Neural cell (in vitro differentiated cells): ENCODE data around the gene URI1. TPM values are rescaled to one million over a fixed set of nuclear protein-coding genes. Genes with fewer than 3 reads are reported as not detected.

ENCODE experiments used
- H2AFZ ChIP-seq: fragments of 200-600, 300-800 bp; sonication (generic), shearing (Covaris generic); 2 replicates; pipeline ENCODE4 v1.6.0; 2014; ENCODE audit warnings: low read depth, mild to moderate bottlenecking, antibody characterized with exemption, low read length, moderate library complexity
- H3F3A ChIP-seq: fragments of 200-600 bp; shearing (Covaris generic); 2 replicates; pipeline ENCODE4 v1.6.1; 2016; ENCODE audit warnings: mild to moderate bottlenecking, moderate library complexity, mixed read lengths, antibody characterized with exemption, low read length; ENCODE audit not compliant: insufficient read depth, poor library complexity, severe bottlenecking
- H3K27ac ChIP-seq: fragments of 200-600, 300-800 bp; sonication (generic), shearing (Covaris generic); 2 replicates; pipeline ENCODE4 v1.5.1; 2014; ENCODE audit warnings: mild to moderate bottlenecking, low read length, moderate library complexity
- H3K27me3 ChIP-seq: fragments of 300-800, 200-600 bp; sonication (generic), shearing (Covaris generic); 2 replicates; pipeline ENCODE4 v1.6.0; 2014; ENCODE audit warnings: mild to moderate bottlenecking, low read depth, low read length, moderate library complexity; ENCODE audit not compliant: insufficient read depth
- H3K36me3 ChIP-seq: fragments of 300-800, 200-600 bp; sonication (generic), shearing (Covaris generic); 2 replicates; pipeline ENCODE4 v1.5.1; 2014; ENCODE audit warnings: mild to moderate bottlenecking, antibody characterized with exemption, low read length, moderate library complexity; ENCODE audit not compliant: insufficient read depth
- H3K4me2 ChIP-seq: fragments of 300-800, 200-600 bp; sonication (generic), shearing (Covaris generic); 2 replicates; pipeline ENCODE4 v1.6.0; 2014; ENCODE audit warnings: mild to moderate bottlenecking, low read length
- H3K4me3 ChIP-seq: fragments of 300-800, 200-600 bp; sonication (generic), shearing (Covaris generic); 2 replicates; pipeline ENCODE4 v1.5.1; 2014; ENCODE audit warnings: mild to moderate bottlenecking, low read length, moderate library complexity
- H3K79me2 ChIP-seq: fragments of 200-600 bp; shearing (Covaris generic); replicated peaks from 2 replicates; pipeline ENCODE4 v1.6.0; 2014; ENCODE audit warnings: mild to moderate bottlenecking, low read length, moderate library complexity; ENCODE audit not compliant: insufficient read depth
- H3K9ac ChIP-seq: fragments of 300-800, 200-600 bp; sonication (generic), shearing (Covaris generic); 2 replicates; pipeline ENCODE4 v1.6.1; 2016; ENCODE audit warnings: mild to moderate bottlenecking, low read length, mixed read lengths
- H3K9me2 ChIP-seq: fragments of 200-600 bp; shearing (Covaris generic); 2 replicates; pipeline ENCODE4 v1.6.1; 2016; ENCODE audit warnings: mild to moderate bottlenecking, low read length, mixed read lengths; ENCODE audit not compliant: insufficient read depth
- H3K9me3 ChIP-seq: fragments of 200-600, 300-800 bp; sonication (generic), shearing (Covaris generic); 2 replicates; pipeline ENCODE4 v1.6.1; 2016; ENCODE audit warnings: mild to moderate bottlenecking, mixed run types, low read length, moderate library complexity, mixed read lengths
- H4K20me1 ChIP-seq: fragments of 200-600 bp; shearing (Covaris generic); 2 replicates; pipeline ENCODE4 v1.6.1; 2016; ENCODE audit warnings: mild to moderate bottlenecking, mixed run types; ENCODE audit not compliant: insufficient read depth
- EP300 ChIP-seq: fragments of 450-650 bp; conservative IDR thresholded peaks from 2 replicates; pipeline ENCODE4 v1.6.1; 2014; ENCODE audit warnings: antibody characterized with exemption, mild to moderate bottlenecking, moderate library complexity; ENCODE audit not compliant: poor library complexity, severe bottlenecking
- EZH2 ChIP-seq: fragments of 200-600, 300-800 bp; shearing (Covaris generic), sonication (generic); IDR thresholded peaks from 2 replicates; pipeline ENCODE4 v1.6.1; 2014; ENCODE audit warnings: antibody characterized with exemption, low read length, borderline replicate concordance, mild to moderate bottlenecking; ENCODE audit not compliant: insufficient read depth, poor library complexity, severe bottlenecking
- MXI1 ChIP-seq: fragments of 450-650 bp; conservative IDR thresholded peaks from 2 replicates; pipeline ENCODE4 v1.6.1; 2014; ENCODE audit warnings: antibody characterized with exemption, mild to moderate bottlenecking; ENCODE audit not compliant: poor library complexity, severe bottlenecking
- POLR2AphosphoS5 ChIP-seq: IDR thresholded peaks from 2 replicates; pipeline ENCODE4 v1.6.1; 2012
- RAD21 ChIP-seq: fragments of 450-650 bp; conservative IDR thresholded peaks from 2 replicates; pipeline ENCODE4 v1.6.1; 2014; ENCODE audit warnings: antibody characterized with exemption, mild to moderate bottlenecking, moderate library complexity
- SMC3 ChIP-seq: fragments of 450-650 bp; conservative IDR thresholded peaks from 2 replicates; pipeline ENCODE4 v1.6.1; 2014; ENCODE audit warnings: antibody characterized with exemption, mild to moderate bottlenecking, moderate library complexity; ENCODE audit not compliant: poor library complexity
- TAF1 ChIP-seq: IDR thresholded peaks from 2 replicates; pipeline ENCODE4 v1.6.1; 2012; ENCODE audit warnings: low read depth
- polyA plus RNA-seq: library from polyadenylated mRNA; depleted of rRNA; stranded (reverse); fragments of >200 nt; gene quantifications from 2 replicates; pipeline ENCODE4 v1.2.3, GENCODE V29; 2014
- TF ChIP-seq, protein P1 (sequence below): IDR thresholded peaks from 2 replicates; pipeline ENCODE4 v1.6.1; 2012; ENCODE audit warnings: borderline replicate concordance
- TF ChIP-seq, protein P2 (sequence below): fragments of 450-650 bp; IDR thresholded peaks from 2 replicates; pipeline ENCODE4 v1.5.1; 2014; ENCODE audit warnings: antibody characterized with exemption, mild to moderate bottlenecking, moderate library complexity; ENCODE audit not compliant: poor library complexity, severe bottlenecking

Gene URI1
- polyA plus RNA-seq, 1 donor from 2014 or later = 55.4 TPM

DNA sequence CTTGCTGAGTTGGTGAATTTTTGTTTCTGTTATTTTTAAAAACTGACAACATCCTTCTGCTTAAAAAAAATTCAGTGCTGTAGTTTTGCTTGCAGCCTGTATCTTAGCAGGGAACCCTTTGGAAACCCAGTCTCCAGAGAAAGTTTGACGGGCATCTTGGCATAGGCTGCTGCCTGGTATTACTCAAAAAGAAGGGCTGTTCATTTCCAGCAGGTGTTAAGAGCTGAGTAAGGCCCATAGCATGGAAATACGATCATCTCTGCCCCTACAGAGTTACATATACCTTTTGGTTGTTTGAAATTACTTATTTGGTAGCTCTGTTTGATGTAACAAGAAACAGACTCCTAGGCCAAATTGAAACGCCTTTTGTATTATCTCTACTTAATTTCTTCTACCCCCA is 41.5 kb downstream of the URI1 start:
- Histone ChIP-seq H3K9ac (no peak overlapping the region), H3K27ac (no peak overlapping the region), H3K4me3 (no peak overlapping the region), H3K9me2 (no peaks in the 10 kb centered on the region), H3F3A (no peaks in the 10 kb centered on the region), H4K20me1 (no peaks in the 10 kb centered on the region), H3K27me3 (no peaks in the 10 kb centered on the region), H3K9me3 (no peaks in the 10 kb centered on the region), H3K4me2 (no peak overlapping the region), H3K36me3 (no peaks in the 10 kb centered on the region), H2AFZ (no peak overlapping the region), H3K79me2 (peaks cover 23% of the 10 kb centered on the region)
- TF ChIP-seq POLR2AphosphoS5 (no peak), MXI1 (no peak), SMC3 (no peak), EP300 (no peak), RAD21 (no peak), EZH2 (no peak), TAF1 (no peak)
- TF ChIP-seq, protein P1, sequence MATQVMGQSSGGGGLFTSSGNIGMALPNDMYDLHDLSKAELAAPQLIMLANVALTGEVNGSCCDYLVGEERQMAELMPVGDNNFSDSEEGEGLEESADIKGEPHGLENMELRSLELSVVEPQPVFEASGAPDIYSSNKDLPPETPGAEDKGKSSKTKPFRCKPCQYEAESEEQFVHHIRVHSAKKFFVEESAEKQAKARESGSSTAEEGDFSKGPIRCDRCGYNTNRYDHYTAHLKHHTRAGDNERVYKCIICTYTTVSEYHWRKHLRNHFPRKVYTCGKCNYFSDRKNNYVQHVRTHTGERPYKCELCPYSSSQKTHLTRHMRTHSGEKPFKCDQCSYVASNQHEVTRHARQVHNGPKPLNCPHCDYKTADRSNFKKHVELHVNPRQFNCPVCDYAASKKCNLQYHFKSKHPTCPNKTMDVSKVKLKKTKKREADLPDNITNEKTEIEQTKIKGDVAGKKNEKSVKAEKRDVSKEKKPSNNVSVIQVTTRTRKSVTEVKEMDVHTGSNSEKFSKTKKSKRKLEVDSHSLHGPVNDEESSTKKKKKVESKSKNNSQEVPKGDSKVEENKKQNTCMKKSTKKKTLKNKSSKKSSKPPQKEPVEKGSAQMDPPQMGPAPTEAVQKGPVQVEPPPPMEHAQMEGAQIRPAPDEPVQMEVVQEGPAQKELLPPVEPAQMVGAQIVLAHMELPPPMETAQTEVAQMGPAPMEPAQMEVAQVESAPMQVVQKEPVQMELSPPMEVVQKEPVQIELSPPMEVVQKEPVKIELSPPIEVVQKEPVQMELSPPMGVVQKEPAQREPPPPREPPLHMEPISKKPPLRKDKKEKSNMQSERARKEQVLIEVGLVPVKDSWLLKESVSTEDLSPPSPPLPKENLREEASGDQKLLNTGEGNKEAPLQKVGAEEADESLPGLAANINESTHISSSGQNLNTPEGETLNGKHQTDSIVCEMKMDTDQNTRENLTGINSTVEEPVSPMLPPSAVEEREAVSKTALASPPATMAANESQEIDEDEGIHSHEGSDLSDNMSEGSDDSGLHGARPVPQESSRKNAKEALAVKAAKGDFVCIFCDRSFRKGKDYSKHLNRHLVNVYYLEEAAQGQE = no peak
- TF ChIP-seq, protein P2, sequence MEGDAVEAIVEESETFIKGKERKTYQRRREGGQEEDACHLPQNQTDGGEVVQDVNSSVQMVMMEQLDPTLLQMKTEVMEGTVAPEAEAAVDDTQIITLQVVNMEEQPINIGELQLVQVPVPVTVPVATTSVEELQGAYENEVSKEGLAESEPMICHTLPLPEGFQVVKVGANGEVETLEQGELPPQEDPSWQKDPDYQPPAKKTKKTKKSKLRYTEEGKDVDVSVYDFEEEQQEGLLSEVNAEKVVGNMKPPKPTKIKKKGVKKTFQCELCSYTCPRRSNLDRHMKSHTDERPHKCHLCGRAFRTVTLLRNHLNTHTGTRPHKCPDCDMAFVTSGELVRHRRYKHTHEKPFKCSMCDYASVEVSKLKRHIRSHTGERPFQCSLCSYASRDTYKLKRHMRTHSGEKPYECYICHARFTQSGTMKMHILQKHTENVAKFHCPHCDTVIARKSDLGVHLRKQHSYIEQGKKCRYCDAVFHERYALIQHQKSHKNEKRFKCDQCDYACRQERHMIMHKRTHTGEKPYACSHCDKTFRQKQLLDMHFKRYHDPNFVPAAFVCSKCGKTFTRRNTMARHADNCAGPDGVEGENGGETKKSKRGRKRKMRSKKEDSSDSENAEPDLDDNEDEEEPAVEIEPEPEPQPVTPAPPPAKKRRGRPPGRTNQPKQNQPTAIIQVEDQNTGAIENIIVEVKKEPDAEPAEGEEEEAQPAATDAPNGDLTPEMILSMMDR = no peak

DNA sequence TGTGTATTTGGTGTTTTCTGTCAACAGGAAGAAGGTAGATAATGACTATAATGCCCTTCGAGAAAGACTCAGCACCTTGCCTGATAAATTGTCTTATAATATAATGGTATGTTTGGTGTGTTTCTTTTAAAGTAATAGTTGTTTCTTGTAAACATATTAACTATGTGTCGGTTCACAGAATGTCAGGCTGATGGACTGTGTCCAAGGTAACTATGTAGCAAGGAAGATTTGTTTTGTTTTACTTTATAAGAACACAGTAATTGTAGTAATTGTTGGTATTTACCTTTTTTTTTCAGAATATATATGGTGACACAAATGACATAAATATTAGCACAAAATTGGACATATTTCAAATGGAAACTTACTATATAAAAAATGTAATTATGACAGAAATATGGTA is 43.2 kb downstream of the URI1 start:
- Histone ChIP-seq H3F3A (no peaks in the 10 kb centered on the region), H3K4me2 (no peak overlapping the region), H3K27me3 (no peaks in the 10 kb centered on the region), H3K36me3 (no peaks in the 10 kb centered on the region), H2AFZ (no peak overlapping the region), H3K9me3 (no peaks in the 10 kb centered on the region), H3K79me2 (peaks cover 18% of the 10 kb centered on the region), H3K9me2 (no peaks in the 10 kb centered on the region), H3K4me3 (no peak overlapping the region), H3K27ac (no peak overlapping the region), H3K9ac (no peak overlapping the region), H4K20me1 (no peaks in the 10 kb centered on the region)
- no peak for TF ChIP-seq EP300
- TF ChIP-seq, protein P1 = no peak
- TF ChIP-seq, protein P2 = no peak
- TF ChIP-seq RAD21 = no peak
- TF ChIP-seq TAF1 = no peak
- TF ChIP-seq EZH2 = no peak
- no peak for TF ChIP-seq MXI1
- TF ChIP-seq SMC3 = no peak
- no peak for TF ChIP-seq POLR2AphosphoS5
